GM12891 (cell line): ENCODE results near the gene DLG1.

Experiments used
- DNase-seq: peaks from one replicate; pipeline ENCODE4 v3.0.0; 2011; ENCODE audit warnings: low spot score; ENCODE audit not compliant: insufficient read length
- FAIRE-seq: peaks from 2 replicates; lab custom pipeline; 2011; peaks lifted over from hg19 to GRCh38; lab: Jason Lieb, UNC
- PAX5 ChIP-seq: IDR thresholded peaks from 2 replicates; pipeline ENCODE4 v1.6.1; 2011; ENCODE audit warnings: low read length, moderate library complexity, mild to moderate bottlenecking; ENCODE audit not compliant: insufficient read depth, severe bottlenecking
- POLR2A ChIP-seq: IDR thresholded peaks from 2 replicates; pipeline ENCODE4 v1.6.1; 2011; ENCODE audit warnings: low read depth, low read length, control low read depth
- POLR2AphosphoS5 ChIP-seq: IDR thresholded peaks from 2 replicates; pipeline ENCODE4 v1.6.1; 2011; ENCODE audit warnings: low read depth, low read length, control low read depth
- POU2F2 ChIP-seq: IDR thresholded peaks from 2 replicates; pipeline ENCODE4 v1.6.1; 2011; ENCODE audit warnings: low read depth, mild to moderate bottlenecking, control low read depth, low read length, moderate library complexity
- SPI1 ChIP-seq: IDR thresholded peaks from 2 replicates; pipeline ENCODE4 v1.6.1; 2011; ENCODE audit warnings: low read depth, low read length, control low read depth
- TAF1 ChIP-seq: IDR thresholded peaks from 2 replicates; pipeline ENCODE4 v1.6.1; 2011; ENCODE audit warnings: low read depth, low read length, control low read depth

Gene DLG1

GRCh38 chr3:197302696-197303341 lies 4.4 kb upstream of the DLG1 start:
- no peak for DNase-seq
- FAIRE-seq, result no peak
- TF ChIP-seq SPI1, result no peak
- no peak for TF ChIP-seq TAF1
- no peak for TF ChIP-seq POLR2AphosphoS5
- no peak for TF ChIP-seq POLR2A
- no peak for TF ChIP-seq PAX5
- TF ChIP-seq POU2F2, result no peak

DNA sequence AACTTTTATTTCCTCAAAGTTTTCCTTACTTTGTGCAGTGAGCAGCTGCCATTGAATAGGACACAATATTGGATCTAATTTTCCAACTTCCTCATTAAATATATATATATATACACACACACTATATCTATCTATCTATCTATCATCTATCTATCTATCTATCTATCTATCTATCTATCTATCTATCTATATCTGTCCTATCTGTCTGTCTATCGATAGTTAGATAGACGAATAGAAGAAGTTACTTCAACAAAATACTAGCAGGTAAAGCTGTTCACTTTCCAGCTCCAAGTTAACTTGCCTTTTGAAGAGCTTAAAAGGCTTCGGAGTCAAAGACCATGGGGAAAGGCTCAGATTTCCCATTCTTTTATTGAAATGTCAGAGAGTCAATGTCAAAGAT lies 3.6 kb upstream of the DLG1 start:
- DNase-seq, result no peak
- no peak for TF ChIP-seq POLR2AphosphoS5
- TF ChIP-seq TAF1, result no peak
- TF ChIP-seq PAX5, result no peak
- TF ChIP-seq POLR2A, result no peak
- no peak for TF ChIP-seq POU2F2
- TF ChIP-seq SPI1, result no peak
- no peak for FAIRE-seq

- TF ChIP-seq SPI1, result no peak
- TF ChIP-seq TAF1, result no peak
- TF ChIP-seq PAX5, result no peak
- TF ChIP-seq POU2F2, result no peak
- no peak for TF ChIP-seq POLR2A
- FAIRE-seq (no peak), DNase-seq (no peak)
Observed at GRCh38 chr3:197300361-197300760, 1.9 kb upstream of the DLG1 start.

DNA sequence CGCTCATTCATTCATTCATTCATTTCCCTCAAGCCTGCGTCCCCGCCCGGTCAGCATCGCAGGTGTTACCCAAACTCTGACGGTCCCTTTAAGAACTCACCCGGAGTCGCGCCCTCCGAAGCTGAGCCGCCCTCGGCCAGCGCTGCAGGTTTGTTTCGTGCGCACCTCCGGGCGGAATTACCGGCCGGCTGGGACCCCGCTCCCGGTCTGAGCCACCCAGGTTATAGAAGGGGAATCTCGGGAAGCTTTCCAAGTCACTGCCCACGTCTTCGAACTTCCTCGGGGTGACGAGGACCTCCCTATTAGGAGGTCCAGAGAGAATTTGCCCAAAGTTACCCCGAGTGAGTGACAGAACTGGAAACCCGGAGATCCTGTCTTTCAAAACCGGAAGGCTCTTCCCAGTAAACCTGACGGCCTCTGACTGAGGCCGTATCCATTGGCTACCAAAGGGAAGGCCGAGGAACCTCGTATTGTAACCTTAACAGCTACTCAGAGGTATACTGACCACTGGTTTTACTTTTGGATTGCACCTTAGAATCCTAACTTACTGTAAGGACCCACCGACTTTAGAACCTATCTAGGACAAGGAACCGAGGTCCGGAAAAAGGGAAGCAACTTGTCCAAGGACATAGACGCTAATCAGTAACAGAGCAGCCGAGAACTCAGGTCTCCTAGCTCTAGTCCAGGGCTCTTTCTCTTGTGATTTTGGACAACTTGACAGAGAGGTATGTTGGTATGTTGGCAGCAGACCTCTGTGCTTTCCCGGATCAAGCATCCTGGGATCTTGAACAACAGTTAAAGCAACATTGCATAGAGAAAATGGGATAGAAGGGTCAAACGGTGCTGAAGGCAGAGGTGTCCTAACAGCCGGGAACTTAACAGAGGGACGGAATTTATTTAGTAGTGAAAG lies 788 bp upstream of the DLG1 start:
- FAIRE-seq, result no peak
- peak; percentile 29 for DNase-seq
- TF ChIP-seq TAF1 (no peak), SPI1 (no peak), PAX5 (no peak), POLR2AphosphoS5 (no peak), POU2F2 (no peak), POLR2A (no peak)

GRCh38 chr3:197297476-197298340 lies 704 bp downstream of the DLG1 start:
- FAIRE-seq (peak; percentile 72), DNase-seq (peak; percentile 87)
- no peak; the same call in 1 of the 2 replicates for TF ChIP-seq TAF1
- TF ChIP-seq POLR2A, result no peak
- TF ChIP-seq PAX5, result no peak
- no peak for TF ChIP-seq POU2F2
- TF ChIP-seq SPI1, result no peak
- no peak for TF ChIP-seq POLR2AphosphoS5

DNA sequence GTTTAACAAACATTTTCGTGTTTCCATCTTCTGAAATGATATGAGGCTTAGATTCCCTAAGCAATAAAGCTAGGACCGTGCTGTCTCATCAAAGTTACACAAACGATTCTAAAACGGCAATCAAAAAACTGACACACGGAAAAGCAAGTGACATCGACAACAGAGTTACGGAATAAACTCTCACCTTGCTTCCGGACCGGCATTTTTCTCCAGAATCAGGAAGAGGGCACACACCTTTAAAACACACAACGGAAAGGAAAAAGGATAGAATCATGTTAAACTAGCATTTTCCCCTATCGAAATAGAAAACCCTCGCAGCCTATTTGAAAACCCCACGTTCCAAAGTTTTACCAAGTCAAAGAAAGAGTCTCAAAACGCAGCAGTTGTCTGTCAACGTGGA lies 1.4 kb downstream of the DLG1 start:
- DNase-seq, result no peak
- no peak for FAIRE-seq
- TF ChIP-seq POLR2A, result no peak
- no peak for TF ChIP-seq SPI1
- TF ChIP-seq TAF1, result no peak
- TF ChIP-seq POU2F2, result no peak
- no peak for TF ChIP-seq PAX5
- no peak for TF ChIP-seq POLR2AphosphoS5

DNA sequence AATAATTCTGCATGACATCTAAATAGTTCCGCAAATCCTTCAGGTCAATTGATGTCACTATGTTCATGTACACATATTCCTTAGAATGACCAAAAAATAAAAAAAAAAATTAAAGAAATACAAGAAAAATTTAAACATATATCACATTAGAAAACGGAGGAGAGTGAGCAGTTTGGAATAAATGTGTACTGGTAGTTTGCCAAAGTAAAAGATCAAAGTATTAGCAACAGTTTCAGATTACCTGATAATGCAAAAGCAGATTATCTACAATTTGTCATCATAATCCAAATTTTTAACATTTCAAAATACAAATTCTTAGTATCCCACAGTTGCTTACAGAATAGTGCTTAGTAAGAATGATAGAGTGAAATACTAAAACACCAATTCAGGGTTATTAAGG lies 1.9 kb downstream of the DLG1 start:
- no peak for DNase-seq
- FAIRE-seq, result no peak
- TF ChIP-seq POU2F2, result no peak
- TF ChIP-seq POLR2A, result no peak
- TF ChIP-seq TAF1, result no peak
- TF ChIP-seq SPI1, result no peak
- no peak for TF ChIP-seq POLR2AphosphoS5
- no peak for TF ChIP-seq PAX5

- no peak for FAIRE-seq
- TF ChIP-seq POU2F2 (no peak), POLR2A (no peak), TAF1 (no peak), PAX5 (no peak), POLR2AphosphoS5 (no peak), SPI1 (no peak)
- DNase-seq, result no peak
Observed at GRCh38 chr3:197295871-197296270, 2.5 kb downstream of the DLG1 start.
